Measurements from ENCODE around the gene FAM78B. TPM values are rescaled to one million over a fixed set of nuclear protein-coding genes. Genes with fewer than 3 reads are reported as not detected.

Gene FAM78B
- total and polyA plus RNA-seq, 10 of the 15 experiments (the other 5 are each of a cell fraction or from before 2014, with no cell fraction given), result 0.10 to 4.9 (median 1.6) TPM

DNA sequence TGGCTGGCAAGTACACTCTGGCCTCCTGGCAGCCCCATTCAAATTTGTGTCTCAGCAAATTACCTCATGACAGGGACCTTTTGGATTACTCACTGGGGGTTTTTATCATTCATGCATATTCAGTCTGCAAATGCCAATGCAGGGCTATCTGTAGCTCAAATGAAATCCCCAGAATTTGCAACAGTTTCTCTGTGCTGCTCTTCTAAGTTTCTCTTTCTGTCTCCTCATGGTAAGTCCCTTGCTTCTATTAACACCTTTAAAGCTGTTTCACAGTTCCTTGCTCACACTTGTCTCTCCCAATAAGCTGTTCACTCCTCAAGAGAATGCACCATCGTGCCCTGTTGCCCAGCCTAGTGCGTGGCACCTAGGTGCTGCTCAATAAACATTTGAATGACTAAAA lies 3.3 kb upstream of the FAM78B start (continued):
- no peak for TF ChIP-seq NR2C1 (IDR thresholded peaks at IDR 0.05)
- TF ChIP-seq CBX3 (IDR thresholded peaks at IDR 0.05; ENCODE audit: borderline replicate concordance, low read depth), result no peak
- TF ChIP-seq, protein P1, sequence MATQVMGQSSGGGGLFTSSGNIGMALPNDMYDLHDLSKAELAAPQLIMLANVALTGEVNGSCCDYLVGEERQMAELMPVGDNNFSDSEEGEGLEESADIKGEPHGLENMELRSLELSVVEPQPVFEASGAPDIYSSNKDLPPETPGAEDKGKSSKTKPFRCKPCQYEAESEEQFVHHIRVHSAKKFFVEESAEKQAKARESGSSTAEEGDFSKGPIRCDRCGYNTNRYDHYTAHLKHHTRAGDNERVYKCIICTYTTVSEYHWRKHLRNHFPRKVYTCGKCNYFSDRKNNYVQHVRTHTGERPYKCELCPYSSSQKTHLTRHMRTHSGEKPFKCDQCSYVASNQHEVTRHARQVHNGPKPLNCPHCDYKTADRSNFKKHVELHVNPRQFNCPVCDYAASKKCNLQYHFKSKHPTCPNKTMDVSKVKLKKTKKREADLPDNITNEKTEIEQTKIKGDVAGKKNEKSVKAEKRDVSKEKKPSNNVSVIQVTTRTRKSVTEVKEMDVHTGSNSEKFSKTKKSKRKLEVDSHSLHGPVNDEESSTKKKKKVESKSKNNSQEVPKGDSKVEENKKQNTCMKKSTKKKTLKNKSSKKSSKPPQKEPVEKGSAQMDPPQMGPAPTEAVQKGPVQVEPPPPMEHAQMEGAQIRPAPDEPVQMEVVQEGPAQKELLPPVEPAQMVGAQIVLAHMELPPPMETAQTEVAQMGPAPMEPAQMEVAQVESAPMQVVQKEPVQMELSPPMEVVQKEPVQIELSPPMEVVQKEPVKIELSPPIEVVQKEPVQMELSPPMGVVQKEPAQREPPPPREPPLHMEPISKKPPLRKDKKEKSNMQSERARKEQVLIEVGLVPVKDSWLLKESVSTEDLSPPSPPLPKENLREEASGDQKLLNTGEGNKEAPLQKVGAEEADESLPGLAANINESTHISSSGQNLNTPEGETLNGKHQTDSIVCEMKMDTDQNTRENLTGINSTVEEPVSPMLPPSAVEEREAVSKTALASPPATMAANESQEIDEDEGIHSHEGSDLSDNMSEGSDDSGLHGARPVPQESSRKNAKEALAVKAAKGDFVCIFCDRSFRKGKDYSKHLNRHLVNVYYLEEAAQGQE (IDR thresholded peaks at IDR 0.05; ENCODE audit: low read depth, low read length), result no peak
- no peak for TF ChIP-seq NBN (IDR thresholded peaks at IDR 0.05)
- TF ChIP-seq, protein P2, sequence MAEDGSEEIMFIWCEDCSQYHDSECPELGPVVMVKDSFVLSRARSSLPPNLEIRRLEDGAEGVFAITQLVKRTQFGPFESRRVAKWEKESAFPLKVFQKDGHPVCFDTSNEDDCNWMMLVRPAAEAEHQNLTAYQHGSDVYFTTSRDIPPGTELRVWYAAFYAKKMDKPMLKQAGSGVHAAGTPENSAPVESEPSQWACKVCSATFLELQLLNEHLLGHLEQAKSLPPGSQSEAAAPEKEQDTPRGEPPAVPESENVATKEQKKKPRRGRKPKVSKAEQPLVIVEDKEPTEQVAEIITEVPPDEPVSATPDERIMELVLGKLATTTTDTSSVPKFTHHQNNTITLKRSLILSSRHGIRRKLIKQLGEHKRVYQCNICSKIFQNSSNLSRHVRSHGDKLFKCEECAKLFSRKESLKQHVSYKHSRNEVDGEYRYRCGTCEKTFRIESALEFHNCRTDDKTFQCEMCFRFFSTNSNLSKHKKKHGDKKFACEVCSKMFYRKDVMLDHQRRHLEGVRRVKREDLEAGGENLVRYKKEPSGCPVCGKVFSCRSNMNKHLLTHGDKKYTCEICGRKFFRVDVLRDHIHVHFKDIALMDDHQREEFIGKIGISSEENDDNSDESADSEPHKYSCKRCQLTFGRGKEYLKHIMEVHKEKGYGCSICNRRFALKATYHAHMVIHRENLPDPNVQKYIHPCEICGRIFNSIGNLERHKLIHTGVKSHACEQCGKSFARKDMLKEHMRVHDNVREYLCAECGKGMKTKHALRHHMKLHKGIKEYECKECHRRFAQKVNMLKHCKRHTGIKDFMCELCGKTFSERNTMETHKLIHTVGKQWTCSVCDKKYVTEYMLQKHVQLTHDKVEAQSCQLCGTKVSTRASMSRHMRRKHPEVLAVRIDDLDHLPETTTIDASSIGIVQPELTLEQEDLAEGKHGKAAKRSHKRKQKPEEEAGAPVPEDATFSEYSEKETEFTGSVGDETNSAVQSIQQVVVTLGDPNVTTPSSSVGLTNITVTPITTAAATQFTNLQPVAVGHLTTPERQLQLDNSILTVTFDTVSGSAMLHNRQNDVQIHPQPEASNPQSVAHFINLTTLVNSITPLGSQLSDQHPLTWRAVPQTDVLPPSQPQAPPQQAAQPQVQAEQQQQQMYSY (CRISPR knock-in tag; IDR thresholded peaks at IDR 0.05), result no peak
- TF ChIP-seq HCFC1 (IDR thresholded peaks at IDR 0.05; ENCODE audit: low read length), result no peak
- peak; percentile 58 for TF ChIP-seq RELA (IDR thresholded peaks at IDR 0.05; ENCODE audit: borderline replicate concordance, partially characterized antibody)
- TF ChIP-seq, protein P3, sequence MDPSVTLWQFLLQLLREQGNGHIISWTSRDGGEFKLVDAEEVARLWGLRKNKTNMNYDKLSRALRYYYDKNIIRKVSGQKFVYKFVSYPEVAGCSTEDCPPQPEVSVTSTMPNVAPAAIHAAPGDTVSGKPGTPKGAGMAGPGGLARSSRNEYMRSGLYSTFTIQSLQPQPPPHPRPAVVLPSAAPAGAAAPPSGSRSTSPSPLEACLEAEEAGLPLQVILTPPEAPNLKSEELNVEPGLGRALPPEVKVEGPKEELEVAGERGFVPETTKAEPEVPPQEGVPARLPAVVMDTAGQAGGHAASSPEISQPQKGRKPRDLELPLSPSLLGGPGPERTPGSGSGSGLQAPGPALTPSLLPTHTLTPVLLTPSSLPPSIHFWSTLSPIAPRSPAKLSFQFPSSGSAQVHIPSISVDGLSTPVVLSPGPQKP (IDR thresholded peaks at IDR 0.05; ENCODE audit: low read depth, low read length), result no peak
- no peak for TF ChIP-seq RBBP5 (conservative IDR thresholded peaks at IDR 0.05)
- no peak for TF ChIP-seq SRF (IDR thresholded peaks at IDR 0.05; ENCODE audit: low read depth in 2 of 2, low read length in 2 of 2)
- TF ChIP-seq SP1 (IDR thresholded peaks at IDR 0.05; ENCODE audit: low read depth, low read length), result no peak
- TF ChIP-seq ZNF622 (IDR thresholded peaks at IDR 0.05), result no peak
- no peak for TF ChIP-seq CBX5 (IDR thresholded peaks at IDR 0.05; ENCODE audit: low read depth)
- TF ChIP-seq ZZZ3 (IDR thresholded peaks at IDR 0.05; ENCODE audit: control insufficient read depth, insufficient read length, low read depth), result no peak
- TF ChIP-seq POLR2AphosphoS5 (IDR thresholded peaks at IDR 0.05; ENCODE audit: low read length), result no peak
- TF ChIP-seq, protein P4, sequence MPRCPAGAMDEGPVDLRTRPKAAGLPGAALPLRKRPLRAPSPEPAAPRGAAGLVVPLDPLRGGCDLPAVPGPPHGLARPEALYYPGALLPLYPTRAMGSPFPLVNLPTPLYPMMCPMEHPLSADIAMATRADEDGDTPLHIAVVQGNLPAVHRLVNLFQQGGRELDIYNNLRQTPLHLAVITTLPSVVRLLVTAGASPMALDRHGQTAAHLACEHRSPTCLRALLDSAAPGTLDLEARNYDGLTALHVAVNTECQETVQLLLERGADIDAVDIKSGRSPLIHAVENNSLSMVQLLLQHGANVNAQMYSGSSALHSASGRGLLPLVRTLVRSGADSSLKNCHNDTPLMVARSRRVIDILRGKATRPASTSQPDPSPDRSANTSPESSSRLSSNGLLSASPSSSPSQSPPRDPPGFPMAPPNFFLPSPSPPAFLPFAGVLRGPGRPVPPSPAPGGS (IDR thresholded peaks at IDR 0.05; ENCODE audit: borderline replicate concordance, insufficient read depth, low read depth, low read length, poor library complexity, severe bottlenecking), result no peak
- TF ChIP-seq ZNF217 (IDR thresholded peaks at IDR 0.05), result no peak
- TF ChIP-seq PAX8 (IDR thresholded peaks at IDR 0.05), result no peak
- 0 out of 2 replicates have a peak, but pooled peaks have one; percentile 1 for TF ChIP-seq RAD21 (IDR thresholded peaks at IDR 0.05; ENCODE audit: insufficient read depth, low read depth, low read length)
- TF ChIP-seq TCF7 (IDR thresholded peaks at IDR 0.05; ENCODE audit: borderline replicate concordance), result no peak
- 0 out of 2 replicates have a peak, but pooled peaks have one; percentile 13 for TF ChIP-seq CREM (IDR thresholded peaks at IDR 0.05; ENCODE audit: low read depth)
- no peak for TF ChIP-seq MYC (IDR thresholded peaks at IDR 0.05; ENCODE audit: insufficient read depth, insufficient read length, insufficient replicate concordance, low read length, severe bottlenecking)
- no peak for TF ChIP-seq TBL1XR1 (IDR thresholded peaks at IDR 0.05; ENCODE audit: low read depth, low read length)
- TF ChIP-seq IKZF1 (conservative IDR thresholded peaks at IDR 0.05), result peak; percentile 52; the same call in 1 of the 2 replicates

Measured in GM12878 (cell line).